Activated naive CD8-positive, alpha-beta T cell treated with anti-CD3 and anti-CD28 coated beads, Interleukin-2, amount 50 U/mL, for 16 hours (primary cell): ENCODE measurements around the gene SFXN4.
"Not testable (repeated sequence)": the region's sequence is repeated elsewhere in the genome, so short reads cannot be mapped to it uniquely, and the experiment has no call there.

Experiments used
- DNase-seq: peaks from one replicate; pipeline ENCODE4 v3.0.0-alpha.2; 2020; ENCODE audit warnings: low read depth, low spot score

Gene SFXN4

GRCh38 chr10:119143657-119144056 lies 21.9 kb downstream of the SFXN4 start:
- DNase-seq, result no peak

GRCh38 chr10:119140603-119141245 lies 24.8 kb downstream of the SFXN4 start:
- no peak for DNase-seq

- DNase-seq, result peak; percentile 12
These were observed 25.9 kb downstream of the SFXN4 start for GRCh38 chr10:119139464-119140067.

- no peak for DNase-seq
These were observed 26.9 kb downstream of the SFXN4 start for GRCh38 chr10:119138346-119139306.

GRCh38 chr10:119137878-119138277 lies 27.6 kb downstream of the SFXN4 start:
- DNase-seq, result not testable (repeated sequence)

GRCh38 chr10:119136084-119136483 lies 29.4 kb downstream of the SFXN4 start:
- DNase-seq, result no peak

GRCh38 chr10:119135513-119135881 lies 30.0 kb downstream of the SFXN4 start:
- no peak for DNase-seq

- DNase-seq, result no peak
These were observed 31.6 kb downstream of the SFXN4 start for GRCh38 chr10:119133949-119134348.

- no peak for DNase-seq
These were observed 32.8 kb downstream of the SFXN4 start for GRCh38 chr10:119132521-119133345.

- no peak for DNase-seq
These were observed 33.8 kb downstream of the SFXN4 start for GRCh38 chr10:119131512-119132240.

- DNase-seq, result no peak
These were observed 35.8 kb downstream of the SFXN4 start for GRCh38 chr10:119129721-119130120.

GRCh38 chr10:119125942-119126341 lies 39.6 kb downstream of the SFXN4 start:
- no peak for DNase-seq

- no peak for DNase-seq
These were observed 44.6 kb downstream of the SFXN4 start for GRCh38 chr10:119120875-119121274.

GRCh38 chr10:119120413-119120867 lies 45.1 kb downstream of the SFXN4 start:
- no peak for DNase-seq

- no peak for DNase-seq
These were observed 46.1 kb downstream of the SFXN4 start for GRCh38 chr10:119119400-119119799.

- DNase-seq, result no peak
These were observed 47.3 kb downstream of the SFXN4 start for GRCh38 chr10:119118231-119118630.

- no peak for DNase-seq
These were observed 49.1 kb downstream of the SFXN4 start for GRCh38 chr10:119116326-119116951.

GRCh38 chr10:119115926-119116325 lies 49.6 kb downstream of the SFXN4 start:
- DNase-seq, result no peak

- DNase-seq, result no peak
These were observed 51.5 kb downstream of the SFXN4 start for GRCh38 chr10:119113751-119114732.
